B cell (primary cell): ENCODE data around the gene PLEKHH3. TPM values are rescaled to one million over a fixed set of nuclear protein-coding genes. Genes with fewer than 3 reads are reported as not detected.
A peak's percentile ranks its signal among the peaks of the same experiment; 100 is the strongest.

Experiments used
- ATAC-seq: fragments of 200-7000 bp; cut with Tn5 transposase; one replicate; pipeline ENCODE4 v1.10.0; 2021; ENCODE audit warnings: low read depth, mild to moderate bottlenecking, moderate number of reproducible peaks, moderate library complexity
- CTCF ChIA-PET: fragments of 350-600 bp; sonication (Branson Sonifier 250); formaldehyde crosslinking; loops from one replicate; lab custom pipeline; 2021; ENCODE audit warnings: antibody characterized with exemption, inconsistent platforms; lab: Charles Lee
- POLR2A ChIA-PET: fragments of 350-600 bp; sonication (Branson Sonifier 250); formaldehyde crosslinking; loops from one replicate; lab custom pipeline; 2021; ENCODE audit warnings: antibody characterized with exemption; lab: Charles Lee
- DNase-seq: peaks from one replicate; pipeline ENCODE4 v3.0.0; 2013
- H2AFZ ChIP-seq: 2 replicates; pipeline ENCODE4 v1.6.1; 2012; ENCODE audit warnings: mild to moderate bottlenecking, low read depth, low read length; ENCODE audit not compliant: insufficient read depth, poor library complexity, severe bottlenecking
- H3K27ac ChIP-seq, 2 donors: 1 replicate in 1 of 2; 2 replicates in 1 of 2; pipeline ENCODE4 v1.5.1; 2012 to 2013; ENCODE audit warnings: low read length in 2 of 2, mild to moderate bottlenecking in 2 of 2, moderate library complexity in 1 of 2
- H3K27me3 ChIP-seq, 4 experiments: fragments of 200-600 bp in 1 of 4; sonication (generic) in 1 of 4; replicated peaks in 1 of 4; 1 replicate in 2 of 4; 2 replicates in 2 of 4; pipeline versions ENCODE4 v1.6.1 to v1.7.0; 2013 to 2016; ENCODE audit warnings: low read length in 3 of 4, mild to moderate bottlenecking in 2 of 4, mixed read lengths in 1 of 4, moderate library complexity in 1 of 4; ENCODE audit not compliant: insufficient read depth in 4 of 4, control insufficient read depth in 3 of 4; ENCODE audit errors: control extremely low read depth in 1 of 4
- H3K36me3 ChIP-seq, 2 experiments: replicated peaks in 1 of 2; 1 replicate in 1 of 2; 2 replicates in 1 of 2; pipeline versions ENCODE4 v1.6.1 to v1.7.1; 2013; ENCODE audit warnings: low read length in 1 of 2; ENCODE audit not compliant: insufficient read depth in 2 of 2, control insufficient read depth in 1 of 2; ENCODE audit errors: control extremely low read depth in 1 of 2, extremely low read depth in 1 of 2
- H3K4me1 ChIP-seq, 2 donors: fragments of 200-600 bp in 1 of 2; sonication (generic) in 1 of 2; 1 replicate in 1 of 2; 2 replicates in 1 of 2; pipeline versions ENCODE4 v1.5.1 to v1.6.1; 2013 to 2017; ENCODE audit warnings: low read length in 2 of 2; ENCODE audit not compliant: control insufficient read depth in 2 of 2, insufficient read depth in 2 of 2
- H3K4me2 ChIP-seq: replicated peaks from 2 replicates; pipeline ENCODE3; 2012; ENCODE audit warnings: mild to moderate bottlenecking, low read depth, low read length; ENCODE audit not compliant: poor library complexity, severe bottlenecking
- H3K4me3 ChIP-seq, 5 experiments: fragments of 200-600 bp in 1 of 5; sonication (generic) in 1 of 5; 1 replicate in 3 of 5; 2 replicates in 2 of 5; pipeline versions ENCODE4 v1.5.1 to v1.7.0; 2011 to 2016; ENCODE audit warnings: low read length in 4 of 5, mild to moderate bottlenecking in 4 of 5, low read depth in 2 of 5, control low read depth in 1 of 5, moderate library complexity in 1 of 5; ENCODE audit not compliant: insufficient read depth in 1 of 5; ENCODE audit errors: control extremely low read depth in 1 of 5, extremely low read depth in 1 of 5
- H3K79me2 ChIP-seq: fragments of 200-600 bp; sonication (generic); one replicate; pipeline ENCODE4 v1.6.0; 2016; ENCODE audit warnings: low read length; ENCODE audit not compliant: control insufficient read depth, insufficient read depth
- H3K9ac ChIP-seq: fragments of 200-600 bp; sonication (generic); 2 replicates; pipeline ENCODE4 v1.6.1; 2017; ENCODE audit warnings: mild to moderate bottlenecking, low read length, moderate library complexity
- H3K9me3 ChIP-seq, 3 donors: one replicate each; pipeline versions ENCODE4 v1.6.1 to v1.7.1; 2013; ENCODE audit warnings: low read length in 2 of 3; ENCODE audit not compliant: control insufficient read depth in 2 of 3, insufficient read depth in 1 of 3; ENCODE audit errors: control extremely low read depth in 1 of 3
- H4K20me1 ChIP-seq: 2 replicates; pipeline ENCODE4 v1.6.0; 2012; ENCODE audit warnings: mild to moderate bottlenecking, low read length; ENCODE audit not compliant: insufficient read depth, control insufficient read depth, poor library complexity, severe bottlenecking
- H3K27ac Mint-ChIP-seq: one replicate; pipeline ENCODE4 v1.8.0; 2021; ENCODE audit warnings: mixed read lengths
- H3K27me3 Mint-ChIP-seq: one replicate; pipeline ENCODE4 v1.8.0; 2021; ENCODE audit warnings: mixed read lengths
- H3K4me1 Mint-ChIP-seq: one replicate; pipeline ENCODE4 v1.8.0; 2021; ENCODE audit warnings: mixed read lengths
- H3K4me3 Mint-ChIP-seq: one replicate; pipeline ENCODE4 v1.8.0; 2021; ENCODE audit warnings: mixed read lengths
- H3K9me3 Mint-ChIP-seq: one replicate; pipeline ENCODE4 v1.8.0; 2022; ENCODE audit warnings: mixed read lengths; ENCODE audit not compliant: insufficient read depth
- CTCF ChIP-seq: fragments of 200-600 bp; IDR thresholded peaks from one replicate; pipeline ENCODE4 v1.8.0; 2022; ENCODE audit warnings: antibody characterized with exemption, mild to moderate bottlenecking
- WGBS: methylation state at CpG from one replicate; pipeline ENCODE4 v1.1.5; 2013; ENCODE audit warnings: missing lambda C conversion rate; ENCODE audit not compliant: insufficient coverage; 5-methylcytosine and 5-hydroxymethylcytosine counted together
- intact Hi-C: fragments of 100-400 bp; cut with micrococcal nuclease; formaldehyde crosslinking; loops from one replicate; pipeline ENCODE4 v1.10.0; 2022
- polyA plus RNA-seq: library from polyadenylated mRNA; depleted of rRNA; stranded (reverse); fragments of >200 nt; gene quantifications from 2 replicates; pipeline ENCODE4 v1.2.3, GENCODE V29; 2012
- total RNA-seq, 2 donors: library from RNA; stranded (reverse); fragments of 120-200 nt in 1 of 2; gene quantifications; 1 replicate in 1 of 2; 2 replicates in 1 of 2; pipeline versions ENCODE4 v1.2.3 to v1.2.4, GENCODE V29; 2013 to 2022

PLEKHH3 gene
- total and polyA plus RNA-seq, 2 donors (not counting 1 experiment from before 2014, with no cell fraction given) = 0.44 to 0.67 TPM

GRCh38 chr17:42670789-42671657 lies 5.8 kb downstream of the PLEKHH3 start:
- H3K9me3 ChIP-seq = peaks cover 0 to 26% (median 0%) of the 10 kb centered on the region in 3 donors
- Mint-ChIP-seq H3K4me1 (peaks cover 37% of the 10 kb centered on the region), H3K4me3 (peak overlapping the region; percentile 87), H3K27ac (no peak overlapping the region), H3K9me3 (no peaks in the 10 kb centered on the region), H3K27me3 (peaks cover 16% of the 10 kb centered on the region)
- H3K4me3 ChIP-seq = peak overlapping the region in 4 of 5 experiments; percentile 40 to 60 (median 45)
- H3K27ac ChIP-seq = no peak overlapping the region
- H3K79me2 ChIP-seq = no peaks in the 10 kb centered on the region
- WGBS = 21% methylated on average over 39 of the region's 50 CpGs
- peak overlapping the region; percentile 68 for H2AFZ ChIP-seq
- H3K4me1 ChIP-seq = peaks cover 41 to 48% of the 10 kb centered on the region in 2 donors
- peaks cover 13% of the 10 kb centered on the region for H4K20me1 ChIP-seq
- H3K4me2 ChIP-seq = peak overlapping the region; percentile 74
- no peak for ATAC-seq
- H3K36me3 ChIP-seq = peaks cover 0 to 2% of the 10 kb centered on the region in 2 experiments
- H3K27me3 ChIP-seq = peaks cover 0 to 63% (median 25%) of the 10 kb centered on the region in 4 experiments
- H3K9ac ChIP-seq = peak overlapping the region; percentile 41
- no peak for TF ChIP-seq CTCF
- CTCF ChIA-PET = interaction anchor here (0.6 to 2.5 kb wide), 6 partner anchors 9 to 138 kb away, joined by 3 to 12 read pairs (median 4); partner anchors contain the start of gene PSMC3IP
- intact Hi-C loops = loop anchor here (1.0 to 10.0 kb wide), 3 partner anchors 8 to 476 kb away; partner anchors contain the start of genes GHDC, PTGES3L and RUNDC1
- POLR2A ChIA-PET = interaction anchor here (0.7 to 1.3 kb wide), 3 partner anchors 8 to 1336 kb away, joined by 3 to 16 read pairs (median 4); partner anchors contain the start of gene TUBG2
- DNase-seq = no peak
